HG03520 (cell line): ENCODE data around the gene RANBP17.
"Not testable (repeated sequence)": the region's sequence is repeated elsewhere in the genome, so short reads cannot be mapped to it uniquely, and the experiment has no call there.

Experiments used
- ATAC-seq: cut with Tn5 transposase; IDR thresholded peaks from one replicate; pipeline ENCODE4 v1.9.1; 2021; ENCODE audit warnings: mild to moderate bottlenecking, moderate library complexity; ENCODE audit not compliant: unreplicated experiment

RANBP17 gene

GRCh38 chr5:170865622-170866021 is 3.8 kb downstream of the RANBP17 start:
- ATAC-seq = peak; percentile 66

GRCh38 chr5:170867825-170868224 is 6.0 kb downstream of the RANBP17 start:
- ATAC-seq = no peak

- ATAC-seq = not testable (repeated sequence)
Measured at GRCh38 chr5:170870390-170870789, 8.6 kb downstream of the RANBP17 start.

GRCh38 chr5:170874017-170874416 is 12.2 kb downstream of the RANBP17 start:
- no peak for ATAC-seq

GRCh38 chr5:170875811-170876210 is 14.0 kb downstream of the RANBP17 start:
- ATAC-seq = no peak

- no peak for ATAC-seq
Measured at GRCh38 chr5:170880084-170880483, 18.3 kb downstream of the RANBP17 start.

- no peak for ATAC-seq
Measured at GRCh38 chr5:170882345-170882744, 20.5 kb downstream of the RANBP17 start.

GRCh38 chr5:170885256-170885655 is 23.4 kb downstream of the RANBP17 start:
- no peak for ATAC-seq

- ATAC-seq = no peak
Measured at GRCh38 chr5:170885809-170886208, 24.0 kb downstream of the RANBP17 start.

- ATAC-seq = no peak
Measured at GRCh38 chr5:170886210-170886894, 24.5 kb downstream of the RANBP17 start.

- no peak for ATAC-seq
Measured at GRCh38 chr5:170892196-170892595, 30.4 kb downstream of the RANBP17 start.

- no peak for ATAC-seq
Measured at GRCh38 chr5:170894665-170895064, 32.8 kb downstream of the RANBP17 start.

GRCh38 chr5:170896779-170897178 is 35.0 kb downstream of the RANBP17 start:
- no peak for ATAC-seq

- no peak for ATAC-seq
Measured at GRCh38 chr5:170903075-170903474, 41.3 kb downstream of the RANBP17 start.

GRCh38 chr5:170907758-170908157 is 45.9 kb downstream of the RANBP17 start:
- ATAC-seq = no peak

GRCh38 chr5:170913573-170913972 is 51.8 kb downstream of the RANBP17 start:
- no peak for ATAC-seq

- no peak for ATAC-seq
Measured at GRCh38 chr5:170917113-170917512, 55.3 kb downstream of the RANBP17 start.

GRCh38 chr5:170920196-170920595 is 58.4 kb downstream of the RANBP17 start:
- ATAC-seq = no peak

- not testable (repeated sequence) for ATAC-seq
Measured at GRCh38 chr5:170922331-170922730, 60.5 kb downstream of the RANBP17 start.

- ATAC-seq = no peak
Measured at GRCh38 chr5:170923910-170924620, 62.2 kb downstream of the RANBP17 start.

- ATAC-seq = not testable (repeated sequence)
Measured at GRCh38 chr5:170935534-170936218, 73.9 kb downstream of the RANBP17 start.

GRCh38 chr5:170937072-170937471 is 75.3 kb downstream of the RANBP17 start:
- no peak for ATAC-seq
